ENCODE results near the gene CDH1.
"Not testable (repeated sequence)": the region's sequence is repeated elsewhere in the genome, so short reads cannot be mapped to it uniquely, and the experiment has no call there.

CDH1 gene

GRCh38 chr16:68767581-68767980, 30.5 kb downstream of the CDH1 start:
- DNase-seq: no peak

GRCh38 chr16:68768175-68768574, 31.1 kb downstream of the CDH1 start:
- no peak for DNase-seq

GRCh38 chr16:68768771-68769170, 31.7 kb downstream of the CDH1 start:
- DNase-seq: no peak

GRCh38 chr16:68770671-68771070, 33.6 kb downstream of the CDH1 start:
- DNase-seq: no peak

- DNase-seq: no peak
Observed at GRCh38 chr16:68772030-68772681, 35.1 kb downstream of the CDH1 start.

- DNase-seq: no peak
Observed at GRCh38 chr16:68772871-68773270, 35.8 kb downstream of the CDH1 start.

GRCh38 chr16:68774982-68775634, 38.0 kb downstream of the CDH1 start:
- DNase-seq: no peak

GRCh38 chr16:68776821-68777485, 39.9 kb downstream of the CDH1 start:
- DNase-seq: peak; percentile 20

- no peak for DNase-seq
Observed at GRCh38 chr16:68778551-68779231, 41.6 kb downstream of the CDH1 start.

- DNase-seq: no peak
Observed at GRCh38 chr16:68779891-68780290, 42.8 kb downstream of the CDH1 start.

GRCh38 chr16:68781784-68782183, 44.7 kb downstream of the CDH1 start:
- DNase-seq: no peak

- no peak for DNase-seq
Observed at GRCh38 chr16:68782198-68783174, 45.4 kb downstream of the CDH1 start.

- DNase-seq: no peak
Observed at GRCh38 chr16:68784226-68784625, 47.1 kb downstream of the CDH1 start.

- DNase-seq: no peak
Observed at GRCh38 chr16:68784721-68785120, 47.6 kb downstream of the CDH1 start.

- DNase-seq: no peak
Observed at GRCh38 chr16:68785715-68786114, 48.6 kb downstream of the CDH1 start.

- no peak for DNase-seq
Observed at GRCh38 chr16:68786685-68787418, 49.8 kb downstream of the CDH1 start.

GRCh38 chr16:68787419-68787807, 50.3 kb downstream of the CDH1 start:
- DNase-seq: not testable (repeated sequence)

GRCh38 chr16:68790130-68790761, 53.2 kb downstream of the CDH1 start:
- no peak for DNase-seq

- DNase-seq: no peak
Observed at GRCh38 chr16:68790944-68791343, 53.9 kb downstream of the CDH1 start.

GRCh38 chr16:68792465-68793324, 55.6 kb downstream of the CDH1 start:
- DNase-seq: no peak
